ENCODE measurements around the gene PSMD5. TPM values are rescaled to one million over a fixed set of nuclear protein-coding genes. Genes with fewer than 3 reads are reported as not detected.

PSMD5 gene
- total and polyA plus RNA-seq, 2 of the 4 experiments (the other 2 are of a cell fraction): 25.6 to 26.1 TPM

- H2AFZ ChIP-seq (replicated peaks; ENCODE audit: low read length, poor library complexity): no peak overlapping the region
- no peak for ATAC-seq (ENCODE audit: low read depth)
- no peak overlapping the region for H3K23ac ChIP-seq (ENCODE audit: low read depth, low read length)
- H3K9me1 ChIP-seq (ENCODE audit: insufficient read depth, low read length): no peaks in the 10 kb centered on the region
- no peak overlapping the region for H3K18ac ChIP-seq (ENCODE audit: low read depth, low read length)
- TF ChIP-seq CEBPB (IDR thresholded peaks at IDR 0.05; ENCODE audit: low read depth, low read length): no peak
- TF ChIP-seq USF2 (IDR thresholded peaks at IDR 0.05; ENCODE audit: low read depth, low read length): no peak
- TF ChIP-seq, protein P1, sequence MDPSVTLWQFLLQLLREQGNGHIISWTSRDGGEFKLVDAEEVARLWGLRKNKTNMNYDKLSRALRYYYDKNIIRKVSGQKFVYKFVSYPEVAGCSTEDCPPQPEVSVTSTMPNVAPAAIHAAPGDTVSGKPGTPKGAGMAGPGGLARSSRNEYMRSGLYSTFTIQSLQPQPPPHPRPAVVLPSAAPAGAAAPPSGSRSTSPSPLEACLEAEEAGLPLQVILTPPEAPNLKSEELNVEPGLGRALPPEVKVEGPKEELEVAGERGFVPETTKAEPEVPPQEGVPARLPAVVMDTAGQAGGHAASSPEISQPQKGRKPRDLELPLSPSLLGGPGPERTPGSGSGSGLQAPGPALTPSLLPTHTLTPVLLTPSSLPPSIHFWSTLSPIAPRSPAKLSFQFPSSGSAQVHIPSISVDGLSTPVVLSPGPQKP (IDR thresholded peaks at IDR 0.05; ENCODE audit: borderline replicate concordance, low read depth, low read length): no peak
- no peak for TF ChIP-seq MAFK (IDR thresholded peaks at IDR 0.05; ENCODE audit: low read depth, low read length)
- no peak overlapping the region for H2BK5ac ChIP-seq (ENCODE audit: low read depth, low read length, poor library complexity, severe bottlenecking)
- no peaks in the 10 kb centered on the region; the same call in 1 of the 2 replicates for H4K20me1 ChIP-seq (ENCODE audit: insufficient read depth, low read length)
- no peaks in the 10 kb centered on the region for H3K36me3 ChIP-seq (ENCODE audit: control insufficient read depth, insufficient read depth, low read length)
- no peak overlapping the region for H3K4me2 ChIP-seq (ENCODE audit: low read depth, low read length)
- H3K14ac ChIP-seq (replicated peaks; ENCODE audit: low read depth, low read length): no peak overlapping the region
- H3K79me1 ChIP-seq (ENCODE audit: low read depth in 1 of 2, low read length in 2 of 2): no peaks in the 10 kb centered on the region
- in situ Hi-C loops (cut with MboI; ENCODE audit: low sequenced_read_pairs): no loop called here
- ChIA-PET POLR2A (ENCODE audit: unreplicated experiment) (no interaction called here), CTCF (no interaction called here)
- WGBS, 2 experiments (ENCODE audit: extremely low coverage in 2 of 2, insufficient read length in 1 of 2): 50% methylated on average over 2 of the region's 15 CpGs; no CpG with 5 or more reads in 1 of the 2 experiments
- H3K56ac ChIP-seq (ENCODE audit: extremely low read depth, insufficient read depth, low read length): no peak overlapping the region
- no peak overlapping the region for H4K8ac ChIP-seq (ENCODE audit: low read depth in 2 of 2, low read length in 2 of 2)
- no peak overlapping the region for H2BK20ac ChIP-seq (ENCODE audit: low read depth, low read length)
- H4K5ac ChIP-seq (ENCODE audit: low read depth, low read length): no peak overlapping the region
- DNase-seq: no peak
- intact Hi-C loops (cut with micrococcal nuclease): no loop called here
- no TSS peak for BruUV-seq (replicated peaks)
- no peak overlapping the region for H3K9ac ChIP-seq (ENCODE audit: low read depth, low read length)
- H3K4ac ChIP-seq (ENCODE audit: low read depth, low read length): no peak overlapping the region
- no peaks in the 10 kb centered on the region for H3K4me1 ChIP-seq (ENCODE audit: control insufficient read depth, insufficient read depth, low read length)
- H3K4me3 ChIP-seq (ENCODE audit: insufficient read depth, low read depth, low read length): no peak overlapping the region
- no peaks in the 10 kb centered on the region for H3K9me3 ChIP-seq (ENCODE audit: control insufficient read depth, insufficient read depth, low read length)
- H2AK5ac ChIP-seq (ENCODE audit: low read depth, low read length): no peak overlapping the region; the same call in 1 of the 2 replicates
- no peak overlapping the region for H2AK9ac ChIP-seq (replicated peaks; ENCODE audit: low read depth, low read length, poor library complexity)
- no peak overlapping the region; the same call in 2 of the 3 replicates for H2BK15ac ChIP-seq (ENCODE audit: low read depth, low read length)
- H3K27me3 ChIP-seq (ENCODE audit: control insufficient read depth, insufficient read depth, low read length): peaks cover 2% of the 10 kb centered on the region; the same call in 1 of the 2 replicates
- dilution Hi-C loops (cut with HindIII; ENCODE audit: low sequenced_read_pairs, unreplicated experiment): no loop called here
- no peak overlapping the region for H2BK120ac ChIP-seq (ENCODE audit: low read depth, low read length)
- no peak overlapping the region for H4K91ac ChIP-seq (ENCODE audit: insufficient read depth, low read depth, low read length)
- H3K27ac ChIP-seq (ENCODE audit: insufficient read depth, low read length): no peak overlapping the region
Measured at GRCh38 chr9:120891884-120892747, 49.4 kb upstream of the PSMD5 start.

Measured in IMR-90 (cell line).